BE2C (cell line): Measurements from ENCODE around the gene FREM1.

ENCODE experiments used
- DNase-seq: peaks from one replicate; pipeline ENCODE4 v3.0.0-alpha.2; 2020
- H3K27me3 ChIP-seq: fragments of 250-450 bp; sonication (Bioruptor Pico); 2 replicates; pipeline ENCODE4 v1.5.1; 2020; ENCODE audit warnings: mild to moderate bottlenecking
- H3K36me3 ChIP-seq: fragments of 250-450 bp; sonication (Bioruptor Pico); 2 replicates; pipeline ENCODE4 v1.5.1; 2020; ENCODE audit warnings: mild to moderate bottlenecking
- H3K4me1 ChIP-seq: fragments of 250-450 bp; sonication (Bioruptor Pico); 2 replicates; pipeline ENCODE4 v1.5.1; 2020
- H3K4me3 ChIP-seq: 2 replicates; pipeline ENCODE4 v1.5.1; 2011; ENCODE audit warnings: low read depth, low read length
- H3K9me3 ChIP-seq: fragments of 250-450 bp; sonication (Bioruptor Pico); 2 replicates; pipeline ENCODE4 v1.5.1; 2020
- TF ChIP-seq, protein P1 (sequence below): IDR thresholded peaks from 2 replicates; pipeline ENCODE4 v1.5.1; 2012; ENCODE audit warnings: mild to moderate bottlenecking, low read depth, low read length

The FREM1 gene

DNA sequence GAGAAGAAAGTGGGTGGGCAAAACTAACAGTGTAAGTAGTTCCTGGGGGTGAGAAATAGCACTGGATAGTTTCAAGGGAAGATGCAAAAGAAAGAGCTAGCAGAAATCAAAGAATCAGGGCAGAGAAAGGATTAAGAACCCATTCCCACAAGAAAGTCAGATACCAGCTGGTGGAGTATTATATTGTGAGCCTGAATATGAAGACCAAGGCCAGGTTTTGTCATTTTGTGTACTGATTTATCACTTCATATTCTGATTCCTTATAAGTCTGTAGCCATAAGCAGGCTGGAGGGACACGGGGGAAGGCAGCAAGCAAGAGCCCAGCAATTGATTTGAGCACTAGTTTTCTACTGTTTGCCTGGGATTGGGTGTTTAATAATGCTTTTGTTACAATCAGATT lies 80.2 kb downstream of the FREM1 start:
- no peak for DNase-seq
- H3K27me3 ChIP-seq: no peaks in the 10 kb centered on the region
- H3K4me3 ChIP-seq: no peak overlapping the region
- TF ChIP-seq, protein P1, sequence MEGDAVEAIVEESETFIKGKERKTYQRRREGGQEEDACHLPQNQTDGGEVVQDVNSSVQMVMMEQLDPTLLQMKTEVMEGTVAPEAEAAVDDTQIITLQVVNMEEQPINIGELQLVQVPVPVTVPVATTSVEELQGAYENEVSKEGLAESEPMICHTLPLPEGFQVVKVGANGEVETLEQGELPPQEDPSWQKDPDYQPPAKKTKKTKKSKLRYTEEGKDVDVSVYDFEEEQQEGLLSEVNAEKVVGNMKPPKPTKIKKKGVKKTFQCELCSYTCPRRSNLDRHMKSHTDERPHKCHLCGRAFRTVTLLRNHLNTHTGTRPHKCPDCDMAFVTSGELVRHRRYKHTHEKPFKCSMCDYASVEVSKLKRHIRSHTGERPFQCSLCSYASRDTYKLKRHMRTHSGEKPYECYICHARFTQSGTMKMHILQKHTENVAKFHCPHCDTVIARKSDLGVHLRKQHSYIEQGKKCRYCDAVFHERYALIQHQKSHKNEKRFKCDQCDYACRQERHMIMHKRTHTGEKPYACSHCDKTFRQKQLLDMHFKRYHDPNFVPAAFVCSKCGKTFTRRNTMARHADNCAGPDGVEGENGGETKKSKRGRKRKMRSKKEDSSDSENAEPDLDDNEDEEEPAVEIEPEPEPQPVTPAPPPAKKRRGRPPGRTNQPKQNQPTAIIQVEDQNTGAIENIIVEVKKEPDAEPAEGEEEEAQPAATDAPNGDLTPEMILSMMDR: no peak
- no peaks in the 10 kb centered on the region for H3K36me3 ChIP-seq
- no peaks in the 10 kb centered on the region for H3K9me3 ChIP-seq
- no peaks in the 10 kb centered on the region for H3K4me1 ChIP-seq

DNA sequence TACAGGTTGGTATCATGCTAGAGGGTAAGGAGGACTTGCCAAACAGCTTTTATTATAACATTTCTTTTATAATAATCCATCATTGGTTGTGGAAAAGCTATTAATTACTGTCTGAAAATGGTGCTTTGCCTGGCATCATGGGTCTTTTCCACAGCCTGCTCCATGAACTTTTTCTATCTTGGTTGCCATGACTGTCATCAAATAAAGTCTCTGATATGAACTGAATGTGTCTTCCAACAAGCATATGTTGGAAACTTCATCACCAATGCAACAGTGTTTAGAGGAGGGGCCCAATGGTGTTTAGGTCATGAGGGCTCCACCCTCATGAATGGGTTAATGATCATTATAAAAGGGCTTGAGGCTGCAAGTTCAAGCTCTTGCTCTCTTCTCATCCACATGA lies 81.0 kb downstream of the FREM1 start:
- Histone ChIP-seq H3K27me3 (no peaks in the 10 kb centered on the region), H3K36me3 (no peaks in the 10 kb centered on the region), H3K9me3 (no peaks in the 10 kb centered on the region), H3K4me3 (no peak overlapping the region), H3K4me1 (no peaks in the 10 kb centered on the region)
- no peak for DNase-seq
- TF ChIP-seq, protein P1: no peak

DNA sequence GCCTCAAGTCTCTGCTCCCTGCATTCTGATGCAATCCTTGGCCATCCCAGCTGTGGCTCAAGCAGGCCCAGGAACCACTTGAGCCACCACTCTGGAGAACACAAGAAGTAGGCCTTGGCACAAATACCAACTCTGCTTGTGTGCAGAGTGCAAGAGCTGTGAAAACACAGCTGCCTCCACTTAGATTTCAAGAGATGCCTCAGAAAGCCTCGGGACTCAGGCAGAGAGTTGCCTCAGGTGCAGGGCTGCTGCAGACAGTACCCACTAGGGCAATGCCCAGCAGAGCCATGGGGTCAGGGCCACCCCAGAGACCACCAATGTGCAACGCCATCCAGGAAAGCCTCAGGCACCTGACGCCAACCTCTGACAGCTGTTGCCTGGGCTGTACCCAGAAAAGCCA lies 82.4 kb downstream of the FREM1 start:
- DNase-seq: no peak
- Histone ChIP-seq H3K4me3 (no peak overlapping the region), H3K4me1 (no peaks in the 10 kb centered on the region), H3K9me3 (no peaks in the 10 kb centered on the region), H3K36me3 (no peaks in the 10 kb centered on the region), H3K27me3 (no peaks in the 10 kb centered on the region)
- TF ChIP-seq, protein P1: no peak

DNA sequence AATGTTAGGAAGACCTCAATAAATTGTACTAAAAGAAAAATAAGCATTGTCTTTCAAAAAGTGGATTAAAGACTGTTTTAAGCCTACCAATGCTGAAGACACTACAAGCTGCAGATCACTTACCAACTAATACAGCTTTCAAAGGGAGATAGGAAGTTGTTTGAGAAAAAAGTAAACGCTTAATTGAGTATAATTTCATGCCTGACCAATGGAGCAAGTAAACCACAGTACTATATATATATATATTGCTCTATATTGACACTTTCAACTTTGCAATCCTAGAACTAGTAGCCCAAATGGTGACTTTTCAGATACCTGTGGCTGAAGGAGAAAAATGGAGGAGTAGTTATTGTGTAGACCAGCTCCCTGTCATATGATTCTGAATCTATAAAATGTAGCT lies 85.7 kb downstream of the FREM1 start:
- Histone ChIP-seq H3K4me1 (no peaks in the 10 kb centered on the region), H3K9me3 (no peaks in the 10 kb centered on the region), H3K27me3 (no peaks in the 10 kb centered on the region), H3K4me3 (no peak overlapping the region), H3K36me3 (no peaks in the 10 kb centered on the region)
- no peak for DNase-seq
- TF ChIP-seq, protein P1: no peak

DNA sequence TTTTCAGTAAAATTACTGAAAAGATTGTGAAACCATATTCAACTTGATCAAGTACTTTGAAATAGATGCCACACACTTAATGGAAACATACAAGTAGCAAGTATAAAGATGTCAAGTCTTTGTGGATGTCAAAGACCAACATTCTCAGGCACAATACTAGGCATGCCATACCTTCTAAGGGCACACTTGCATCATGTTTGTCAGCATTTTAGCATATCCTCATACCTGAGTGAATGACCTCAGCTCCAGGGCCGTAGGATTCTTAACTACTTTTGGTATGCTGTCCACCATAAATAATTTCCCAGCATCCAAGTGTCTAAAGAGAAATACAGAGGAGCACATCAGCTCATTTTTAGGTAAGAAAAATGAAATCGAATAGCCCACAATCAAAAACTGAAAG lies 86.4 kb downstream of the FREM1 start:
- DNase-seq: no peak
- H3K36me3 ChIP-seq: no peaks in the 10 kb centered on the region
- H3K4me3 ChIP-seq: no peak overlapping the region
- no peaks in the 10 kb centered on the region for H3K9me3 ChIP-seq
- H3K27me3 ChIP-seq: no peaks in the 10 kb centered on the region
- H3K4me1 ChIP-seq: no peaks in the 10 kb centered on the region
- TF ChIP-seq, protein P1: no peak

DNA sequence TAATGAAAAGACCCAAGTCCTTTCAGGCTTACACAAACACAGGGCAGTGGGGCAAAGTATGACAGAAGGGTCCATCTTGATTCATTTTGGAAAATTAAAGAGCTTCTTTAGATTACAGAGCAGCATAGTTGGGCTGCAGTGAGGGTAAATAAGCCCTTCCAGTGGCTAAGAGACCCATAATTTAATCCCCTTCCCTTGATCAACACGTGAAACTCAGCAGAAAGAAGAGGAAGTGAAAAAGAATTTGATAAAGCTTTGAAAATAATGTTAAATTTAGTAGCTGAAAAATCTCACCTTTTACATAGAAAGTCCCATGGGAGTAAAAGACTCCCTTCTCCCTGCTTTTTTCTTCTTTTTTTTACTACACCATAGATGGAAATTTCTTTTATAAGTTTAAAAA lies 87.6 kb downstream of the FREM1 start:
- Histone ChIP-seq H3K36me3 (no peaks in the 10 kb centered on the region), H3K4me3 (no peak overlapping the region)
- TF ChIP-seq, protein P1: no peak

More for the DNA sequence above, 87.6 kb downstream of the FREM1 start:
- DNase-seq: no peak
- H3K9me3 ChIP-seq: no peaks in the 10 kb centered on the region
- H3K4me1 ChIP-seq: no peaks in the 10 kb centered on the region
- no peaks in the 10 kb centered on the region; the same call in 1 of the 2 replicates for H3K27me3 ChIP-seq
